Measurements from ENCODE around the gene OBSL1.

DNA sequence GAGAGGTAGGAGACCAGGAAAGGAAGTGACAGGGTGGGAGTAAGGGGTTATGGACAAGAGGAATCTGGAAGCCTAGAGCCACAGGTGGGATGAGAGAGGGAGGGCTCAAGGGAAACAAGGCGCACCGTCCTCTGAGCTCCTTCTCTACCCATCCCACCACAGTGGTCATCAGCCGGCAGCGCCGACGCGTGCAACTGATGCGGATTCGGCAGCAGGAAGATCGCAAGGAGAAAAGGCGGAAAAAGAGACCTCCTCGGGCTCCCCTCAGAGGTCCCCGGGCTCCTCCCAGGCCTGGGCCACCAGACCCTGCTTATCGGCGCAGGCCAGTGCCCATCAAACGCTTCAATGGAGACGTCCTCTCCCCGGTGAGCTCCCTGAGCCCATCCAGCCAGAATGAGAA lies 22.3 kb downstream of the OBSL1 start:
- TF ChIP-seq, protein P1, sequence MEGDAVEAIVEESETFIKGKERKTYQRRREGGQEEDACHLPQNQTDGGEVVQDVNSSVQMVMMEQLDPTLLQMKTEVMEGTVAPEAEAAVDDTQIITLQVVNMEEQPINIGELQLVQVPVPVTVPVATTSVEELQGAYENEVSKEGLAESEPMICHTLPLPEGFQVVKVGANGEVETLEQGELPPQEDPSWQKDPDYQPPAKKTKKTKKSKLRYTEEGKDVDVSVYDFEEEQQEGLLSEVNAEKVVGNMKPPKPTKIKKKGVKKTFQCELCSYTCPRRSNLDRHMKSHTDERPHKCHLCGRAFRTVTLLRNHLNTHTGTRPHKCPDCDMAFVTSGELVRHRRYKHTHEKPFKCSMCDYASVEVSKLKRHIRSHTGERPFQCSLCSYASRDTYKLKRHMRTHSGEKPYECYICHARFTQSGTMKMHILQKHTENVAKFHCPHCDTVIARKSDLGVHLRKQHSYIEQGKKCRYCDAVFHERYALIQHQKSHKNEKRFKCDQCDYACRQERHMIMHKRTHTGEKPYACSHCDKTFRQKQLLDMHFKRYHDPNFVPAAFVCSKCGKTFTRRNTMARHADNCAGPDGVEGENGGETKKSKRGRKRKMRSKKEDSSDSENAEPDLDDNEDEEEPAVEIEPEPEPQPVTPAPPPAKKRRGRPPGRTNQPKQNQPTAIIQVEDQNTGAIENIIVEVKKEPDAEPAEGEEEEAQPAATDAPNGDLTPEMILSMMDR (IDR thresholded peaks at IDR 0.05), result no peak
- TF ChIP-seq POLR2AphosphoS5 (IDR thresholded peaks at IDR 0.05), result no peak
